Karpas-422 (cell line): ENCODE results near the gene FBXO42. TPM values are rescaled to one million over a fixed set of nuclear protein-coding genes. Genes with fewer than 3 reads are reported as not detected.
A peak's percentile ranks its signal among the peaks of the same experiment; 100 is the strongest.
"Not testable (repeated sequence)": the region's sequence is repeated elsewhere in the genome, so short reads cannot be mapped to it uniquely, and the experiment has no call there.

Experiments
- DNase-seq: peaks from one replicate; pipeline ENCODE4 v3.0.0-alpha.2; 2015
- H2AFZ ChIP-seq: fragments of 200-600 bp; sonication (generic); 2 replicates; pipeline ENCODE4 v1.6.1; 2014; ENCODE audit warnings: antibody characterized with exemption, low read length, mixed read lengths
- H3K27ac ChIP-seq: fragments of 200-600 bp; sonication (generic); 2 replicates; pipeline ENCODE4 v1.5.1; 2014; ENCODE audit warnings: mild to moderate bottlenecking, low read length, moderate library complexity
- H3K27me3 ChIP-seq: fragments of 200-600 bp; sonication (generic); 2 replicates; pipeline ENCODE4 v1.6.1; 2014; ENCODE audit warnings: low read length, mixed read lengths
- H3K36me3 ChIP-seq: fragments of 200-600 bp; sonication (generic); 2 replicates; pipeline ENCODE4 v1.6.1; 2014; ENCODE audit warnings: low read length, mixed read lengths; ENCODE audit not compliant: insufficient read depth
- H3K4me1 ChIP-seq: fragments of 200-600 bp; sonication (generic); 2 replicates; pipeline ENCODE4 v1.6.1; 2014; ENCODE audit warnings: mild to moderate bottlenecking, low read length, mixed read lengths
- H3K4me2 ChIP-seq: fragments of 200-600 bp; sonication (generic); 2 replicates; pipeline ENCODE4 v1.6.1; 2014; ENCODE audit warnings: low read length, low read depth, mild to moderate bottlenecking; ENCODE audit not compliant: poor library complexity, severe bottlenecking
- H3K4me3 ChIP-seq: fragments of 200-600 bp; sonication (generic); 2 replicates; pipeline ENCODE4 v1.5.1; 2014; ENCODE audit warnings: mild to moderate bottlenecking, antibody characterized with exemption, low read length, mixed read lengths
- H3K79me2 ChIP-seq: fragments of 200-600 bp; sonication (generic); 2 replicates; pipeline ENCODE4 v1.6.1; 2014; ENCODE audit warnings: mild to moderate bottlenecking, low read length, mixed read lengths
- H3K9ac ChIP-seq: fragments of 200-600 bp; sonication (generic); 2 replicates; pipeline ENCODE4 v1.6.0; 2014; ENCODE audit warnings: low read length
- H3K9me2 ChIP-seq: fragments of 200-600 bp; sonication (generic), shearing (Covaris generic); replicated peaks from 2 replicates; pipeline ENCODE4 v1.6.0; 2014; ENCODE audit warnings: mild to moderate bottlenecking, low read length, moderate library complexity; ENCODE audit not compliant: insufficient read depth
- H3K9me3 ChIP-seq: fragments of 300-700, 200-600 bp; sonication (generic); 2 replicates; pipeline ENCODE4 v1.6.1; 2014; ENCODE audit warnings: low read length, mixed read lengths
- H4K20me1 ChIP-seq: fragments of 200-600 bp; sonication (generic); 2 replicates; pipeline ENCODE4 v1.6.1; 2014; ENCODE audit warnings: mild to moderate bottlenecking, antibody characterized with exemption, low read length, low read depth; ENCODE audit not compliant: insufficient read depth
- total RNA-seq: library from RNA; depleted of rRNA; stranded (reverse); fragments of >200 nt; shearing (Covaris generic); gene quantifications from 2 replicates; pipeline ENCODE4 v1.2.3, GENCODE V29; 2014; ENCODE audit warnings: low replicate concordance

The FBXO42 gene
- total RNA-seq, 1 experiment from 2014 or later: 31.7 TPM

- Histone ChIP-seq H3K9ac (no peak overlapping the region), H3K4me3 (no peak overlapping the region), H3K36me3 (no peaks in the 10 kb centered on the region), H3K9me2 (no peaks in the 10 kb centered on the region), H3K79me2 (peaks cover 73% of the 10 kb centered on the region), H3K9me3 (no peaks in the 10 kb centered on the region), H4K20me1 (peaks cover 8% of the 10 kb centered on the region; the same call in 1 of the 2 replicates), H3K4me1 (peaks cover 26% of the 10 kb centered on the region), H3K4me2 (peak overlapping the region; percentile 89), H2AFZ (no peak overlapping the region), H3K27ac (no peak overlapping the region), H3K27me3 (no peaks in the 10 kb centered on the region)
- no peak for DNase-seq
These were observed 2.4 kb downstream of the FBXO42 start for GRCh38 chr1:16349847-16350406.

GRCh38 chr1:16348414-16349182 lies 3.7 kb downstream of the FBXO42 start:
- Histone ChIP-seq H3K9me2 (no peaks in the 10 kb centered on the region), H3K9ac (no peak overlapping the region), H3K36me3 (no peaks in the 10 kb centered on the region), H3K4me2 (no peak overlapping the region), H3K4me3 (no peak overlapping the region), H3K9me3 (no peaks in the 10 kb centered on the region), H3K4me1 (peaks cover 26% of the 10 kb centered on the region), H3K79me2 (peaks cover 84% of the 10 kb centered on the region), H3K27ac (no peak overlapping the region), H4K20me1 (peaks cover 8% of the 10 kb centered on the region; the same call in 1 of the 2 replicates), H3K27me3 (no peaks in the 10 kb centered on the region), H2AFZ (no peak overlapping the region)
- no peak for DNase-seq

GRCh38 chr1:16343276-16343675 lies 9.0 kb downstream of the FBXO42 start:
- not testable (repeated sequence) for H3K9ac ChIP-seq, H2AFZ ChIP-seq, H3K9me2 ChIP-seq, DNase-seq, H3K27me3 ChIP-seq, H3K4me2 ChIP-seq, H3K36me3 ChIP-seq, H3K9me3 ChIP-seq, H4K20me1 ChIP-seq, H3K4me1 ChIP-seq, H3K4me3 ChIP-seq, H3K27ac ChIP-seq
- H3K79me2 ChIP-seq: peaks cover 97% of the 10 kb centered on the region

GRCh38 chr1:16342331-16343062 lies 9.8 kb downstream of the FBXO42 start:
- Histone ChIP-seq H3K4me2 (no peak overlapping the region), H2AFZ (no peak overlapping the region), H4K20me1 (no peaks in the 10 kb centered on the region), H3K9me3 (no peaks in the 10 kb centered on the region), H3K4me3 (no peak overlapping the region), H3K9ac (no peak overlapping the region), H3K9me2 (no peaks in the 10 kb centered on the region), H3K4me1 (no peaks in the 10 kb centered on the region), H3K27me3 (no peaks in the 10 kb centered on the region), H3K79me2 (peaks cover 94% of the 10 kb centered on the region), H3K27ac (no peak overlapping the region), H3K36me3 (0 out of 2 replicates have a peak, but pooled peaks cover 8% of the 10 kb centered on the region)
- DNase-seq: no peak

- no peak overlapping the region for H2AFZ ChIP-seq
- no peaks in the 10 kb centered on the region for H4K20me1 ChIP-seq
- no peak overlapping the region for H3K4me3 ChIP-seq
- H3K79me2 ChIP-seq: peaks cover 94% of the 10 kb centered on the region
- no peak overlapping the region for H3K27ac ChIP-seq
- no peaks in the 10 kb centered on the region for H3K9me3 ChIP-seq
- H3K4me1 ChIP-seq: no peaks in the 10 kb centered on the region
- no peak for DNase-seq
- no peak overlapping the region for H3K9ac ChIP-seq
- H3K36me3 ChIP-seq: 0 out of 2 replicates have a peak, but pooled peaks cover 8% of the 10 kb centered on the region
- no peaks in the 10 kb centered on the region for H3K9me2 ChIP-seq
- no peak overlapping the region for H3K4me2 ChIP-seq
- H3K27me3 ChIP-seq: no peaks in the 10 kb centered on the region
These were observed 11.6 kb downstream of the FBXO42 start for GRCh38 chr1:16340673-16341072.

- no peak overlapping the region for H3K4me3 ChIP-seq
- no peaks in the 10 kb centered on the region for H3K9me2 ChIP-seq
- no peaks in the 10 kb centered on the region for H3K9me3 ChIP-seq
- no peak overlapping the region for H3K27ac ChIP-seq
- H4K20me1 ChIP-seq: no peaks in the 10 kb centered on the region
- no peak overlapping the region for H3K4me2 ChIP-seq
- 0 out of 2 replicates have a peak, but pooled peaks cover 8% of the 10 kb centered on the region for H3K36me3 ChIP-seq
- H3K4me1 ChIP-seq: no peaks in the 10 kb centered on the region
- H3K9ac ChIP-seq: no peak overlapping the region
- no peak for DNase-seq
- H3K27me3 ChIP-seq: no peaks in the 10 kb centered on the region
- no peak overlapping the region for H2AFZ ChIP-seq
- peaks cover 95% of the 10 kb centered on the region for H3K79me2 ChIP-seq
These were observed 13.3 kb downstream of the FBXO42 start for GRCh38 chr1:16338961-16339360.

- Histone ChIP-seq H3K9me2 (no peaks in the 10 kb centered on the region), H3K4me3 (no peak overlapping the region), H4K20me1 (no peaks in the 10 kb centered on the region), H3K4me2 (no peak overlapping the region), H3K9ac (no peak overlapping the region), H3K4me1 (no peaks in the 10 kb centered on the region), H3K9me3 (no peaks in the 10 kb centered on the region), H3K79me2 (peaks cover 90% of the 10 kb centered on the region), H3K36me3 (no peaks in the 10 kb centered on the region), H3K27me3 (no peaks in the 10 kb centered on the region), H3K27ac (no peak overlapping the region), H2AFZ (no peak overlapping the region)
- no peak for DNase-seq
These were observed 17.5 kb downstream of the FBXO42 start for GRCh38 chr1:16334655-16335340.
